Esophagus squamous epithelium (tissue), 5 donors: ENCODE results near the gene LBHD2. TPM values are rescaled to one million over a fixed set of nuclear protein-coding genes. Genes with fewer than 3 reads are reported as not detected.

Experiments
- DNase-seq: peaks from one replicate; lab custom pipeline; 2025; lab: John Stamatoyannopoulos, UW
- H3K27ac ChIP-seq, 4 donors: fragments of 200-600 bp; sonication (generic); one replicate each; pipeline ENCODE4 v1.5.1; 2016 to 2019; ENCODE audit warnings: mild to moderate bottlenecking in 1 of 4
- H3K27me3 ChIP-seq, 4 donors: fragments of 200-600 bp; sonication (generic); 1 replicate in 3 of 4; 2 replicates in 1 of 4; pipeline versions ENCODE4 v1.5.1 to v1.6.0; 2017 to 2021; ENCODE audit warnings: antibody characterized with exemption in 1 of 4
- H3K36me3 ChIP-seq, 3 donors: fragments of 200-600 bp; sonication (generic); one replicate each; pipeline ENCODE4 v1.5.1; 2016 to 2019
- H3K4me1 ChIP-seq, 3 donors: fragments of 200-600 bp; sonication (generic); one replicate each; pipeline ENCODE4 v1.5.1; 2017 to 2019
- H3K4me3 ChIP-seq, 4 donors: fragments of 200-600 bp; sonication (generic); 1 replicate in 3 of 4; 2 replicates in 1 of 4; pipeline ENCODE4 v1.5.1; 2016 to 2019; ENCODE audit warnings: mild to moderate bottlenecking in 2 of 4, moderate library complexity in 1 of 4
- H3K9me3 ChIP-seq, 3 donors: fragments of 200-600 bp; sonication (generic); one replicate each; pipeline ENCODE4 v1.5.1; 2016 to 2019
- CTCF ChIP-seq, 6 experiments: fragments of 450-650 bp in 4 of 6; fragments of 200-600 bp in 2 of 6; sonication (generic) in 2 of 6; IDR thresholded peaks; one replicate each; pipeline ENCODE4 v1.5.1; 2016 to 2019; ENCODE audit warnings: antibody characterized with exemption in 6 of 6, mild to moderate bottlenecking in 4 of 6, moderate library complexity in 4 of 6
- POLR2A ChIP-seq, 4 donors: fragments of 450-650 bp; IDR thresholded peaks; one replicate each; pipeline ENCODE4 v1.6.1; 2017; ENCODE audit warnings: antibody characterized with exemption in 4 of 4, mild to moderate bottlenecking in 4 of 4, moderate library complexity in 3 of 4
- WGBS, 2 donors: methylation state at CpG; one replicate each; pipeline ENCODE4 v1.1.5; 2018; 5-methylcytosine and 5-hydroxymethylcytosine counted together
- intact Hi-C: fragments of 100-400 bp; cut with DNase I; formaldehyde crosslinking; loops from one replicate; pipeline ENCODE4 v1.15.0; 2022
- total RNA-seq, 4 donors: library from RNA; depleted of rRNA; stranded (reverse); fragments of >200 nt; gene quantifications; one replicate each; pipeline ENCODE4 v1.1.0, GENCODE V29; 2016
- donor health status: DM: yes; HTN: yes; CAD: no.

The LBHD2 gene
- total RNA-seq, 4 donors from 2014 or later, result 1.1 TPM; not detected in 3

- H3K36me3 ChIP-seq, result no peaks in the 10 kb centered on the region
- no peaks in the 10 kb centered on the region for H3K9me3 ChIP-seq
- H3K4me1 ChIP-seq, result peaks cover 48 to 70% (median 54%) of the 10 kb centered on the region in 3 donors
- no peak for TF ChIP-seq CTCF (IDR thresholded peaks at IDR 0.05)
- TF ChIP-seq POLR2A (IDR thresholded peaks at IDR 0.05), result no peak
- WGBS, 2 donors, result 2% methylated on average over 4 of the region's 9 CpGs; no CpG with 5 or more reads in 1 of the 2 donors
- H3K27ac ChIP-seq, result peak overlapping the region in 3 of 4 donors; percentile 18 to 58 (median 46)
- no peak for DNase-seq
- H3K27me3 ChIP-seq, result peaks cover 5 to 18% (median 7%) of the 10 kb centered on the region in 4 donors
- intact Hi-C loops, result loop anchor here (10.0 kb wide), 1 partner anchor 76 kb away; no protein-coding TSS in a partner anchor
- no peak overlapping the region for H3K4me3 ChIP-seq
These were observed 24.8 kb downstream of the LBHD2 start for GRCh38 chr14:103108749-103109207.

GRCh38 chr14:103109535-103110441 lies 25.8 kb downstream of the LBHD2 start:
- whole genome bisulfite sequencing, 2 donors, result 31 to 54% methylated on average over 8 to 9 of the region's 32 CpGs

GRCh38 chr14:103110681-103111231 lies 26.7 kb downstream of the LBHD2 start:
- WGBS, 2 donors, result 31 to 35% methylated on average over 3 to 9 of the region's 14 CpGs
- Histone ChIP-seq H3K9me3 (no peaks in the 10 kb centered on the region), H3K27ac (peak overlapping the region; percentile 36 to 68 (median 56)), H3K4me1 (peaks cover 34 to 70% (median 46%) of the 10 kb centered on the region in 3 donors), H3K4me3 (no peak overlapping the region), H3K27me3 (no peaks in the 10 kb centered on the region), H3K36me3 (no peaks in the 10 kb centered on the region)
- intact Hi-C loops, result no loop called here
- DNase-seq, result no peak
- TF ChIP-seq CTCF (IDR thresholded peaks at IDR 0.05) (no peak), POLR2A (IDR thresholded peaks at IDR 0.05) (no peak)

More at GRCh38 chr14:103109535-103110441, 25.8 kb downstream of the LBHD2 start:
- Histone ChIP-seq H3K4me1 (peaks cover 38 to 70% (median 51%) of the 10 kb centered on the region in 3 donors), H3K36me3 (no peaks in the 10 kb centered on the region), H3K27me3 (peaks cover 0 to 8% (median under 1%) of the 10 kb centered on the region in 4 donors), H3K27ac (peak overlapping the region in 3 of 4 donors; percentile 50 to 68 (median 67)), H3K9me3 (no peaks in the 10 kb centered on the region), H3K4me3 (peak overlapping the region in 1 of 4 donors; percentile 21)
- TF ChIP-seq POLR2A (IDR thresholded peaks at IDR 0.05), result no peak
- TF ChIP-seq CTCF (IDR thresholded peaks at IDR 0.05), result no peak
- no peak for DNase-seq
- intact Hi-C loops, result loop anchor here (10.0 kb wide), 1 partner anchor 75 kb away; no protein-coding TSS in a partner anchor

- no peak for TF ChIP-seq CTCF (IDR thresholded peaks at IDR 0.05)
- TF ChIP-seq POLR2A (IDR thresholded peaks at IDR 0.05), result no peak
- Histone ChIP-seq H3K27ac (peak overlapping the region; percentile 36 to 68 (median 54)), H3K27me3 (no peaks in the 10 kb centered on the region), H3K4me1 (peaks cover 34 to 75% (median 46%) of the 10 kb centered on the region in 3 donors), H3K36me3 (no peaks in the 10 kb centered on the region), H3K4me3 (no peak overlapping the region), H3K9me3 (no peaks in the 10 kb centered on the region)
- intact Hi-C loops, result no loop called here
- DNase-seq, result no peak
- no CpG with 5 or more reads among the region's 6 CpGs for WGBS, 2 donors
These were observed 27.3 kb downstream of the LBHD2 start for GRCh38 chr14:103111232-103111868.
